Thoracic aorta (tissue), 2 donors: ENCODE measurements around the gene NR1I3. TPM values are rescaled to one million over a fixed set of nuclear protein-coding genes. Genes with fewer than 3 reads are reported as not detected.

Experiments used
- ATAC-seq: fragments of 150-250 bp; one replicate; pipeline ENCODE4 v1.8.0; 2017; ENCODE audit warnings: low read depth; ENCODE audit not compliant: insufficient number of reproducible peaks, low FRiP score
- DNase-seq: peaks from one replicate; pipeline ENCODE4 v3.0.0-alpha.2; 2020; ENCODE audit warnings: low spot score
- H3K27ac ChIP-seq, 2 donors: fragments of 200-600 bp; sonication (generic); 1 replicate in 1 of 2; 2 replicates in 1 of 2; pipeline ENCODE4 v1.5.1; 2016; ENCODE audit warnings: mild to moderate bottlenecking in 2 of 2, moderate library complexity in 2 of 2
- H3K27me3 ChIP-seq: fragments of 200-600 bp; sonication (generic); replicated peaks from 2 replicates; pipeline ENCODE4 v1.6.0; 2016; ENCODE audit warnings: mild to moderate bottlenecking; ENCODE audit not compliant: insufficient read depth
- H3K36me3 ChIP-seq: fragments of 200-600 bp; sonication (generic); one replicate; pipeline ENCODE4 v1.5.1; 2016
- H3K4me1 ChIP-seq, 2 donors: fragments of 200-600 bp; sonication (generic); 1 replicate in 1 of 2; 2 replicates in 1 of 2; pipeline versions ENCODE4 v1.5.1 to v1.6.0; 2016; ENCODE audit warnings: low read depth in 2 of 2, mild to moderate bottlenecking in 1 of 2; ENCODE audit not compliant: control insufficient read depth in 1 of 2
- H3K4me3 ChIP-seq: fragments of 200-600 bp; sonication (generic); 2 replicates; pipeline ENCODE4 v1.5.1; 2016; ENCODE audit warnings: mild to moderate bottlenecking
- H3K9me3 ChIP-seq: fragments of 200-600 bp; sonication (generic); 2 replicates; pipeline ENCODE4 v1.5.1; 2016
- total RNA-seq, 2 donors: library from RNA; depleted of rRNA; stranded (reverse); fragments of >200 nt; gene quantifications; one replicate each; pipeline versions ENCODE4 v1.1.0 to v1.2.3, GENCODE V29; 2016
- TF ChIP-seq, protein P1 (sequence below): fragments of 200-600 bp; sonication (generic); IDR thresholded peaks from one replicate; pipeline ENCODE4 v1.5.1; 2019; ENCODE audit warnings: antibody characterized with exemption

Gene NR1I3
- total RNA-seq, 2 donors from 2014 or later = not detected

GRCh38 chr1:161196521-161197451 lies 41.2 kb downstream of the NR1I3 start:
- Histone ChIP-seq H3K36me3 (no peaks in the 10 kb centered on the region), H3K4me1 (peaks cover 3 to 23% of the 10 kb centered on the region in 2 donors)
- ATAC-seq = no peak

DNA sequence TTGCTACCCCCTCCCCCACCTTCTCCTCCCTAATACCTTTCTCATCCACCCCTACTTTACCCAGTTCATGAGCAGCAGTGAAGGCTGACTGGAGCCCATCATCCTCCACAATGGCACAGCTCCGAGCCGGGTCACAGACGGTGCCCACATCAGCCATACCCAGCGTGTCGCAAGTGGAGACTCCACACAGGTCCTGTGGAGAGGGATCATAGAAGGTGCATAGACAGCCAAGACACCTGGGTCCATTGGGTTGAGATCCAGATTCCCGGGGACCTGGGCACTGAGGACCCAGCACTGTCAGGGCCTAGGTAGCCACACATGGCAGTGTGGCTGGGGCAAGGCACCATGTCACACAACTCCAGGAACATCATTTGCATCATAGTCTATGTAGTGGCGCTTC lies 41.9 kb downstream of the NR1I3 start:
- no peak for ATAC-seq

More at GRCh38 chr1:161196521-161197451, 41.2 kb downstream of the NR1I3 start:
- TF ChIP-seq, protein P1, sequence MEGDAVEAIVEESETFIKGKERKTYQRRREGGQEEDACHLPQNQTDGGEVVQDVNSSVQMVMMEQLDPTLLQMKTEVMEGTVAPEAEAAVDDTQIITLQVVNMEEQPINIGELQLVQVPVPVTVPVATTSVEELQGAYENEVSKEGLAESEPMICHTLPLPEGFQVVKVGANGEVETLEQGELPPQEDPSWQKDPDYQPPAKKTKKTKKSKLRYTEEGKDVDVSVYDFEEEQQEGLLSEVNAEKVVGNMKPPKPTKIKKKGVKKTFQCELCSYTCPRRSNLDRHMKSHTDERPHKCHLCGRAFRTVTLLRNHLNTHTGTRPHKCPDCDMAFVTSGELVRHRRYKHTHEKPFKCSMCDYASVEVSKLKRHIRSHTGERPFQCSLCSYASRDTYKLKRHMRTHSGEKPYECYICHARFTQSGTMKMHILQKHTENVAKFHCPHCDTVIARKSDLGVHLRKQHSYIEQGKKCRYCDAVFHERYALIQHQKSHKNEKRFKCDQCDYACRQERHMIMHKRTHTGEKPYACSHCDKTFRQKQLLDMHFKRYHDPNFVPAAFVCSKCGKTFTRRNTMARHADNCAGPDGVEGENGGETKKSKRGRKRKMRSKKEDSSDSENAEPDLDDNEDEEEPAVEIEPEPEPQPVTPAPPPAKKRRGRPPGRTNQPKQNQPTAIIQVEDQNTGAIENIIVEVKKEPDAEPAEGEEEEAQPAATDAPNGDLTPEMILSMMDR = no peak
- H3K4me3 ChIP-seq = peak overlapping the region; percentile 40
- H3K27me3 ChIP-seq = no peaks in the 10 kb centered on the region
- no peak overlapping the region for H3K27ac ChIP-seq
- no peaks in the 10 kb centered on the region for H3K9me3 ChIP-seq
- no peak for DNase-seq

DNA sequence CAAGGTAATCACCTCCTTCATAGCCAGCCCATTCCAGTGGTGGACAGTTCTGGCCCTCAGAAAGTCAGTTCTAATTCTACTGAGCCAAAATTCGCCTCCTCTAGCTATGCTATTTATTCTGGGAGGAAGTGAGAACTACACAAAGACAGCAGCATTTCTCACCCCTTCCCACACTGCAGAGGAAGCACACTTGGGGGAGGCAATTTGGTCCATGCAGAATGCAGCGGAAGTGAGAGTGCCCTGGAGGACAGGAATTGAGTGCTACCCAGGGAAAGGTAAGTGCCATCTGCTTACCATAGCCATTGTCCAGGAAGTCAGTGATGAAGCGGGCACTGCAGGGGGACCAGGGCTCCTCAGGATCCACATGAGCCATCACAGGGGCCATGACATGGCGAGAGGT lies 42.8 kb downstream of the NR1I3 start:
- Histone ChIP-seq H3K27ac (no peak overlapping the region), H3K36me3 (no peaks in the 10 kb centered on the region), H3K27me3 (no peaks in the 10 kb centered on the region), H3K4me3 (no peak overlapping the region), H3K9me3 (no peaks in the 10 kb centered on the region), H3K4me1 (peaks cover 0 to 8% of the 10 kb centered on the region in 2 donors)
- TF ChIP-seq, protein P1 = no peak
- ATAC-seq (no peak), DNase-seq (no peak)

More for the DNA sequence above, 41.9 kb downstream of the NR1I3 start:
- Histone ChIP-seq H3K36me3 (no peaks in the 10 kb centered on the region), H3K4me1 (peaks cover 1 to 17% of the 10 kb centered on the region in 2 donors), H3K27me3 (no peaks in the 10 kb centered on the region), H3K9me3 (no peaks in the 10 kb centered on the region), H3K27ac (no peak overlapping the region), H3K4me3 (no peak overlapping the region)
- no peak for DNase-seq
- TF ChIP-seq, protein P1 = no peak

DNA sequence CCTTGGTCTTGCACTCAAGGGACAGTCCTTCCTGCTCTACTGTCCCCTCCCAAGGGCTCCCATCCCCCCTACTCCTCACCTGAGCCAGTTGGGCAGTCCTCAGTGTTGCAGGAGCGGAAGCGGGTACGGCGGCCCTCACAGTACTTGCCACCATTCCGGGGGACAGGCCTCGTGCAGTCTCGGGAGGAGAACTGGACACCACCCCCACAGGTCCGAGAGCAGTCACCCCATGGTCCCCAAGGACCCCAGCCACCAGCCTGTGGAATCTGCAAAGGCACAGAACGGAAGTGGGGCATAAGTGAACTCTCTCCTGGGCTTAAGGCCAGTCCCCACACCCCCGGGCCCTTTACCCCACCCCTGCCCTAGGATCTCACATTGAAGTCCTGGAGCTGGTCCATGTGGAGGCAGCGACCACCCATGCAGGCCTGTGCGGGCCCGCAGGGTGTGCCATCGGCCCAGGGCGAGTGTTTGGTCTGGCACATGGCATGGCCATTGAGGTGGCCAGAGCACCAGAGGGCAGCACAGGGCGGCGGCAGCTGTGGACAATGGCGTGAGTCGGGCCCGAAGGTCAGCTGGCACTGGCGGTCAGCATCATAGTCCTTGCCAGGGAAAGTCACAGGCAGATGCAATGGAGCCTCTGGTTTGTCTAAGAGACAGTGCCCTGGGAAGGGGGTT lies 44.3 kb downstream of the NR1I3 start:
- TF ChIP-seq, protein P1 = no peak
- Histone ChIP-seq H3K27me3 (no peaks in the 10 kb centered on the region), H3K27ac (no peak overlapping the region), H3K4me1 (peaks cover 0 to 7% of the 10 kb centered on the region in 2 donors), H3K9me3 (no peaks in the 10 kb centered on the region), H3K4me3 (no peak overlapping the region), H3K36me3 (no peaks in the 10 kb centered on the region)
- no peak for DNase-seq
- ATAC-seq = no peak
